Activated T-cell treated with anti-CD3 and anti-CD28 coated beads, Interleukin-2, amount 50 U/mL, for 24 hours (primary cell): ENCODE results near the gene ZNF747.

Source experiments
- DNase-seq: peaks from one replicate; pipeline ENCODE4 v3.0.0-alpha.2; 2020
- H3K27ac Mint-ChIP-seq: 2 replicates; pipeline ENCODE4 v1.8.0; 2020; ENCODE audit warnings: mild to moderate bottlenecking, mixed read lengths
- H3K27me3 Mint-ChIP-seq: 2 replicates; pipeline ENCODE4 v1.8.0; 2020; ENCODE audit warnings: mixed read lengths
- H3K36me3 Mint-ChIP-seq: 2 replicates; pipeline ENCODE4 v1.8.0; 2020; ENCODE audit warnings: low read depth, mixed read lengths
- H3K4me1 Mint-ChIP-seq: 2 replicates; pipeline ENCODE4 v1.8.0; 2020; ENCODE audit warnings: low read depth, mixed read lengths
- H3K4me3 Mint-ChIP-seq: 2 replicates; pipeline ENCODE4 v1.8.0; 2020; ENCODE audit warnings: mild to moderate bottlenecking, moderate library complexity, mixed read lengths
- H3K9me3 Mint-ChIP-seq: 2 replicates; pipeline ENCODE4 v1.8.0; 2020; ENCODE audit warnings: mixed read lengths

The ZNF747 gene

DNA sequence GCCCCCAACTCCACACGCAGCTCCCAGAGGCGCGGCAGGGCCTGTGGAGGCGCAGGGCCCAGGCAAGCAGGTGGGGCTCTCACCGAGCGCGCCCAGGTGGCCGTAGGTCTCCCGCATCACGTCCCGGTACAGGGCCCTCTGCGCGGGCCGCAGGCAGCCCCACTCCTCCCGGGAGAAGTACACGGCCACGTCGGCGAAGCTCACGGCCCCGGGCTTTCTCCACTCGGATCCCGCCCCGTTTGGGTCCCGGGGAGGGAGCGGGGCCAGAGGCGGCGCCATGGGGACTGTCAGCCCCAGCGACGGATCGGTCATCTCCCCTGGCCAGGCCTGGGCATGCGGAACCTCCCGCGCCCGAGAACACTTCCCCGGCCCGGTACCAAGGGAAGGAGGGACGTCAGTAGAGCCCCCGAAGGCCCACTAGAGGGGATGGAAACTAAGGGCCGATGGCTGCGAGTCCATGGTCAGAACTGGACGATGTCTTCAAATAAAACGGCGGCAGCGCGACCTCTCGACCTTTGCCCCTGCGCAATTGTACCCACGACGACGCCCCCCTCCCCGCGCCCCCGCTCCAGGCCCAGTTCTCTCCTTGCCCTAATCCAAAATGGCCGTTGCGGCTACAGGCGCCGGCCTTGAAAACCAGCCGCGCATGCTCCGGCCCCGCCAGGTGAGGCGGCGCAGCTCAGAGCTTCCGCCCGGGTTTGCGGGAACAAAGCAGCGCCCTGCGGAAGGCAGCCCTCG, at the start of gene ZNF747:
Gene ZNF747, minus strand, starts transcription at position 491 of the 738 bp plus-strand sequence. Its CDS starts 179 bp downstream, at position 312.
- Mint-ChIP-seq H3K36me3 (peaks cover 79% of the 10 kb centered on the region), H3K4me1 (peaks cover 46% of the 10 kb centered on the region), H3K9me3 (no peaks in the 10 kb centered on the region), H3K27ac (peak within 1 kb of the TSS; percentile 98), H3K27me3 (no peaks in the 10 kb centered on the region), H3K4me3 (peak within 1 kb of the TSS; percentile 85)
- peak; percentile 95 for DNase-seq

- no peaks in the 10 kb centered on the region for H3K27me3 Mint-ChIP-seq
- peaks cover 78% of the 10 kb centered on the region for H3K36me3 Mint-ChIP-seq
- H3K27ac Mint-ChIP-seq = no peak overlapping the region
- DNase-seq = no peak
- H3K4me3 Mint-ChIP-seq = no peak overlapping the region
- no peaks in the 10 kb centered on the region for H3K9me3 Mint-ChIP-seq
- peaks cover 38% of the 10 kb centered on the region for H3K4me1 Mint-ChIP-seq
Measured at GRCh38 chr16:30582611-30583340, 48.1 kb upstream of the ZNF747 start.

DNA sequence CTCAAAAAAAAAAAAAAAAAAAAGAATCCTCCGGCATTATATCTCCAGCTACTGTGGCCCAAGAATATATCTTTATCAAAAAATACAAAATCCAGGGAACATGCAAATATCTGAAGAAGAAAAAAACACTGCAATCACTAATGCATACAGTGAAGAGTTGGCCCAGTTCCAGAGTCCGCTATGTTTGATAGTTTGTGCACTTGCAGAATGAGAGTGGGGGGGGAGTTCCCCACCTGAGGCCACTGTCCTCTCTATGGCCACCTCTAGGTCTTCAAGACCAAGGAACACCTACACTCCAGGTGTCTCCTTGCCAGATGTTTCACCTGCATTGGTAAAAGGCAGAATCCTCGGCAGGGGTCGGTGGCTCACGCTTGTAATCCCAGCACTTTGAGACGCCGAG, 46.8 kb upstream of the ZNF747 start:
- H3K4me3 Mint-ChIP-seq = no peak overlapping the region
- peaks cover 69% of the 10 kb centered on the region for H3K36me3 Mint-ChIP-seq
- no peak for DNase-seq
- H3K9me3 Mint-ChIP-seq = no peaks in the 10 kb centered on the region
- no peak overlapping the region for H3K27ac Mint-ChIP-seq
- no peaks in the 10 kb centered on the region for H3K27me3 Mint-ChIP-seq
- peaks cover 27% of the 10 kb centered on the region for H3K4me1 Mint-ChIP-seq

DNA sequence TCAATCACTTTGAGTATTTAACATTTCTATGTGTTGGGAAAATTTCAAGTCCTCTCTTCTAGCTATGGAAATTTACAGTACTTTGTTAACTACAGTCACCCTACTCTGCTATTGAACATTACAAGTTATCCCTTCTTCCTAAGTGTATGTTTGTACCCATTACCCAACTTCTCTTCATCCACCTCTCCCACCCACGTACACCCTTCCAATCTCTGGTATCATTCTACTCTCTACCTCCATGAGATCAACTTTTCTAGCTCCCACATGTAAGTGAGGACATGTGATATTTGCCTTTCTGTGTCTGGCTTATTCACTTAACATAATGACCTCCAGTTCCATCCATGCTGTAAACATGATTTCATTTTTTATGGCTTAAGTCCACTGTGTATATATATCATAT, 40.0 kb upstream of the ZNF747 start:
- no peaks in the 10 kb centered on the region for H3K27me3 Mint-ChIP-seq
- no peak for DNase-seq
- H3K36me3 Mint-ChIP-seq = peaks cover 30% of the 10 kb centered on the region
- H3K27ac Mint-ChIP-seq = no peak overlapping the region
- H3K4me1 Mint-ChIP-seq = peaks cover 35% of the 10 kb centered on the region
- H3K4me3 Mint-ChIP-seq = no peak overlapping the region
- no peaks in the 10 kb centered on the region for H3K9me3 Mint-ChIP-seq

GRCh38 chr16:30571445-30572322, 37.0 kb upstream of the ZNF747 start, which contains the start of gene ZNF688:
ZNF688 (minus strand) TSS chr16:30571714; CDS start chr16:30571629, 85 bp downstream.
- peaks cover 63% of the 10 kb centered on the region for H3K4me1 Mint-ChIP-seq
- H3K9me3 Mint-ChIP-seq = no peaks in the 10 kb centered on the region
- H3K27ac Mint-ChIP-seq = peak within 1 kb of the TSS; percentile 91
- H3K4me3 Mint-ChIP-seq = peak within 1 kb of the TSS; percentile 89
- DNase-seq = peak; percentile 91
- H3K27me3 Mint-ChIP-seq = no peaks in the 10 kb centered on the region
- peaks cover 9% of the 10 kb centered on the region for H3K36me3 Mint-ChIP-seq

GRCh38 chr16:30570636-30571444, 36.2 kb upstream of the ZNF747 start:
- H3K4me1 Mint-ChIP-seq = peaks cover 66% of the 10 kb centered on the region

GRCh38 chr16:30569746-30570635, 35.3 kb upstream of the ZNF747 start:
- H3K27ac Mint-ChIP-seq = peak overlapping the region; percentile 71
- no peak for DNase-seq
- peaks cover 58% of the 10 kb centered on the region for H3K4me1 Mint-ChIP-seq
- no peaks in the 10 kb centered on the region for H3K9me3 Mint-ChIP-seq
- H3K4me3 Mint-ChIP-seq = peak overlapping the region; percentile 12
- H3K27me3 Mint-ChIP-seq = no peaks in the 10 kb centered on the region
- H3K36me3 Mint-ChIP-seq = peaks cover 9% of the 10 kb centered on the region

More at GRCh38 chr16:30570636-30571444, 36.2 kb upstream of the ZNF747 start:
- H3K27me3 Mint-ChIP-seq = no peaks in the 10 kb centered on the region
- no peak for DNase-seq
- H3K36me3 Mint-ChIP-seq = peaks cover 9% of the 10 kb centered on the region
- peak overlapping the region; percentile 89 for H3K4me3 Mint-ChIP-seq
- no peaks in the 10 kb centered on the region for H3K9me3 Mint-ChIP-seq
- H3K27ac Mint-ChIP-seq = peak overlapping the region; percentile 91

DNA sequence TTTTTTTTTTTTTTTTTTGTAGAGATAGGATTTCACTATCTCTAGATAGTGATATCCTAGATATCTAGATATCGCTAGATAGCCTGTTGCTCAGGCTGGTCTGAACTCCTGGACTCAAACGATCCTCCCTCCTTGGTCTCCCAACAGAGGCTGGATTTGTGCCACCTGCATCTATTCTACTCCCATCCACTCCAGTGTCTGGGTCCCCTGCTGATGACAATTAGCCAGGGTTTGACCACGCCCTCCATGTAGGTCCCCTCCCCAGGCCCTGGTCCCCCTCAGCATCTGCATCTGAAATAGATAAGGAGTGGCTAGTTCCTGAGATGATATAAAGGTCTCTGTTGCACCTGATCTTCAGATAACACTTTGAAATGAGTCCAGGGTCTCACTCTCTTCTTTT, 34.6 kb upstream of the ZNF747 start:
- peaks cover 9% of the 10 kb centered on the region for H3K36me3 Mint-ChIP-seq
- no peaks in the 10 kb centered on the region for H3K27me3 Mint-ChIP-seq
- H3K9me3 Mint-ChIP-seq = no peaks in the 10 kb centered on the region
- H3K4me3 Mint-ChIP-seq = no peak overlapping the region
- H3K4me1 Mint-ChIP-seq = peaks cover 53% of the 10 kb centered on the region
- peak overlapping the region; percentile 99 for H3K27ac Mint-ChIP-seq
- no peak for DNase-seq

DNA sequence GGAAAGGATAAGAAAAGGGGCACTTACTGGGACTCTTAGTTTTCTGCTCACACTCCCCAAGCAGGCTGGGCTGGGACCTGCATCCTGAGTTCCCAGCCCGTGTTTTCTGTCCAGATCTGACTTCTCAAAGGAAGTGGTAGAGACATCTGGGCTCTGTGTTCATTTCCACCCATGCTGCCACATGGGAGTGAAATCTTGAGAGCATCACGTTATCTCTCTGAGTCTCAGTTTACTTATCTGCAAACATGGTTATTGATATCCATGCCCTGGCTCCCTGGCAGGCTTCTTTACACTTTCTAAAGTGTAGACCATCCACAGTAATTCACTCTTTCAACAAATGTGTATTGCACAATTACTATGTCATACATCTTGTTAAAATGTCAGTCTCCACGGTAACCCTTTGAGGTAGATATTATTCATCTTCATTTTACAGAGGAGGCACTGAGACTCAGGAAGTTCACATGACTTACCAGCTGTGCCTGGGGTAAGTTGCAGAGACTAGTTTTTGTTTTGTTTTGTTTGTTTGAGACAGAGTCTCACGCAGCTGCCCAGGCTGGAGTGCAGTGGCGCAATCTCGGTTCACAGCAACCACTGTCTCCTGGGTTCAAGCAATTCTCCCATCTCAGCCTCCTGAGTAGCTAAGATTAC, 33.5 kb upstream of the ZNF747 start:
- Mint-ChIP-seq H3K9me3 (no peaks in the 10 kb centered on the region), H3K4me1 (peaks cover 49% of the 10 kb centered on the region), H3K4me3 (peak overlapping the region; percentile 67), H3K27ac (peak overlapping the region; percentile 99), H3K27me3 (no peaks in the 10 kb centered on the region), H3K36me3 (peaks cover 9% of the 10 kb centered on the region)
- DNase-seq = peak; percentile 53

DNA sequence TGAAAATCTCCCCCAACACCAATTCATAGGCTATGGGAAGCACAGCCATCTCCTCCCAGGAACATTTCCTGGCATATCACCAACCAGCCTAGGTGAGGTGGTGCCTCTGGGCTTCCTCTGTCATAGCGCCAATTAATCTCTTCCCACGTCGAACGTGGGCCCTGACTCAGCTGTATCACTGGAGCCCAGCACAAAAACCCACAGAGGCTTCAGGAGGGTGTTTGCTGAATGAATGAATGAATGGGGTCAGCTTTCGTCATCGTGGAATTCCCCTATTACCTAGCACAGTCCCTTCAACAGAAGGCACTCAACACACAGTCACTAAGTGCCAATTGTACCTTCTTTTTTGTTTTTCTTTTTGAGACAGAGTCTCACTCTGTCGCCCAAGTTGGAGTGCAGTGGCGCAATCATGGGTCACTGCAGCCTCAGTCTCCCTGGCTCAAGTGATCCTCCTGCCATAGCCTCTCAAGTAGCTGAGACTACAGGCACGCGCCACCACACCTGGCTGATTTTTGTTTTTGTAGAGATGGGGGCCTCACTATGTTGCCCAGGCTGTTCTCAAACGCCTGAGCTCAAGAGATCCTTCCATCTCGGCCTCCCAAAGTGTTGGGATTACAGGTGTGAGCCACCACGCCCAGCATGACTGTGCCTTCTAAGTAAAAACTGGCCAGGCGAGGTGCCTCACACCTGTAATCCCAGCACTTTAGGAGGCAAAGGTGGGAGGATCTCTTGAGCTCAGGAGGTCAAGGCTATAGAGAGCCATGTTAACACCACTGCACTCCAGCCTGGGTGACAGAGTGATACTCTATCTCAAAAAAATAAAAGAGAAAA, 32.7 kb upstream of the ZNF747 start:
- Mint-ChIP-seq H3K27ac (peak overlapping the region; percentile 99), H3K27me3 (no peaks in the 10 kb centered on the region), H3K4me3 (peak overlapping the region; percentile 67), H3K36me3 (peaks cover 9% of the 10 kb centered on the region), H3K9me3 (no peaks in the 10 kb centered on the region), H3K4me1 (peaks cover 48% of the 10 kb centered on the region)
- DNase-seq = peak; percentile 67

DNA sequence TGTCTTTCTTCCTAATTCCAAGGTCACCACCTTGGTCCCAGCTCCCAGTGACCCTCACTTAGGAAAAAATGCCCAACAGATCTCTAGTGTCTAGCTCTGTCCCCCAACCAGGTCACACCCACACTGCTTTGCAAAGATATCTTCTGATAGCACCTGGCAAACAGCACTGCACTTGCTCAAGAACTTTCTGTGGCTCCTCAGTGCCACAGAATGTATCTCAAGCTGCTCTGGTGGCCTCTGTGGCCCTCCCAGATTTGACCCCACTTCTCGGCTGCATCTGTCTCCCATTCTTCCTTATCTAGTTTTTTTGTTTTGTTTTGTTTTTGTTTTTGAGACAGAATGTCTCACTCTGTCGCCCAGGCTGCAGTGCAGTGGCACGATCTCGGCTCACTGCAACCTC, 31.9 kb upstream of the ZNF747 start:
- H3K4me1 Mint-ChIP-seq = peaks cover 47% of the 10 kb centered on the region
- no peaks in the 10 kb centered on the region for H3K27me3 Mint-ChIP-seq
- no peaks in the 10 kb centered on the region for H3K9me3 Mint-ChIP-seq
- no peak for DNase-seq
- peaks cover 4% of the 10 kb centered on the region for H3K36me3 Mint-ChIP-seq
- peak overlapping the region; percentile 99 for H3K27ac Mint-ChIP-seq
- H3K4me3 Mint-ChIP-seq = no peak overlapping the region

DNA sequence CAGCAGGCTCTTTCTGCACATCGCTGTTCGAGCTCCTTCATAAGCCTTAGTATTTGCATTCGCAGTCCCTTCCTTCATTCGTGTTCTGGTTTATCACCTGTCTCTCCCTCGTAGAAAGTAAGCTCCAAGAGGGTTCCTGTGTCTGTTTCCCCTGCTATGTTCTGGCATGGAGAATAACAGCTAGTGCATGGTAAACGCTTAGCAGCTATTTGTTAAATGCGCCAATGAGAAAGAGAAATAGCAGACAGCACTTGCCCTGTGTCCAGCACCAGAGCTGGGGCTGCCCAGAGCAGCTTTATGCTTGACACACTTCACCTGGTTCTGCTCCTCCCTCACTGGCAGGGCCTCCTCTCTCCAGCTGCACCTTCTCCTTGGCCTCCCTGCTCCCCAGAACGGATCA, 31.3 kb upstream of the ZNF747 start:
- Mint-ChIP-seq H3K36me3 (peaks cover under 1% of the 10 kb centered on the region), H3K27me3 (no peaks in the 10 kb centered on the region), H3K4me1 (peaks cover 49% of the 10 kb centered on the region), H3K4me3 (no peak overlapping the region), H3K27ac (peak overlapping the region; percentile 99), H3K9me3 (no peaks in the 10 kb centered on the region)
- DNase-seq = no peak
